GM19372 (cell line): ENCODE data around the gene SDC3.

Experiments used
- ATAC-seq: cut with Tn5 transposase; IDR thresholded peaks from one replicate; pipeline ENCODE4 v1.9.1; 2021; ENCODE audit warnings: mild to moderate bottlenecking, low read depth, moderate library complexity; ENCODE audit not compliant: unreplicated experiment

The SDC3 gene

DNA sequence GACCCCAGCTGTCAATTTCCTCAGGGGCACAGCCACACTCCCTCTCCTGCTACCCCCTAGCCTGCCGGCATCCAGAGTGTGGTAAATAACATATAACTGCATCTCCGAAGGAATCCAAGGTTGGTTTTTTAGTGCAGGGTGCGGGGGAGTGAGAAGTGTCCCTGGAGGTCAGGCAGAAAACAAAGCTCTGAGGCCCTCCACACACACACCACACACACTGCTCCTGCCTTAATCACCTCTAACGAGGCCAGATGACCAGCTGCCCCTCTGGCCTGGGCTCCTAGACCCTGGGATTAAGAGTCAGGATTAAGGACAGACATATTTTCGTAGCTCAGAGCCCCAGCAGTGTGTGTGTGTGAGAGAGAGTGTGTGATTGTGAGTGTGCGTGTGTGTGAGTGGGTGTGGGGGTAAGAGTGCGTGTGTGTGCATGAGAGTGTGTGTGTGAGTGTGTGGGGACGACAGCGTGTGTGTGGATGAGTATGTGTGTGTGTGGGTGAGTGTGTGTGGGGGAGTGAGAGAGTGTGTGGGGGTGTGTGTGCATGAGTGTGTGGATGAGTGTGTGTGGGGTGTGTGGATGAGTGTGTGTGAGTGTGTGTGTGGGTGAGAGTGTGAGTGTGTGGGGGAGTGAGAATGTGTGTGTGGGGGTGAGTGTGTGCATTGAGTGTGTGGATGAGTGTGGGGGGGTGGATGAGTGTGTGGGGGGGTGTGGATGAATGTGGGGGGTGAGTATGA lies 14.6 kb downstream of the SDC3 start:
- ATAC-seq, result no peak

DNA sequence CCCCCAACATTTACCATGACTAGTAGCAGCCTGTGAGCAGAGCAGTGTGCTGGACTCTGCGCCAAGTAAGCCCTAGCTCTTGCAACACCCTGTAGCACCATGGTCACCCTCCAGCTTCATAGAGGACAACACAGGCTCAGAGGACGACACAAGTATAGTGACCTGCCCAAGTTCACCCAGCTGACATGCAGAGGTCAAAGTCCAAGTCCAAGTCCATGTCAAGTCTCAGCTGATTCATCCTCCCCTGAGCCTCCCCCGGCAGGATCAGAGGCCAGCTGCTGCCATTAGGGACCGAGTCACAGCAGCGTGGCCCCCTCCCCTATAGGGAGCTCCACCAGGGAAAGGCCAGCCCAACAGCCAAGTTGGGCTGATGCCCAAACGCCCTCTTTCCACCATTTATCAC lies 15.9 kb downstream of the SDC3 start:
- no peak for ATAC-seq

GRCh38 chr1:30891227-30891552 lies 17.4 kb downstream of the SDC3 start:
- ATAC-seq, result no peak

GRCh38 chr1:30890502-30891226 lies 17.9 kb downstream of the SDC3 start:
- ATAC-seq, result no peak

DNA sequence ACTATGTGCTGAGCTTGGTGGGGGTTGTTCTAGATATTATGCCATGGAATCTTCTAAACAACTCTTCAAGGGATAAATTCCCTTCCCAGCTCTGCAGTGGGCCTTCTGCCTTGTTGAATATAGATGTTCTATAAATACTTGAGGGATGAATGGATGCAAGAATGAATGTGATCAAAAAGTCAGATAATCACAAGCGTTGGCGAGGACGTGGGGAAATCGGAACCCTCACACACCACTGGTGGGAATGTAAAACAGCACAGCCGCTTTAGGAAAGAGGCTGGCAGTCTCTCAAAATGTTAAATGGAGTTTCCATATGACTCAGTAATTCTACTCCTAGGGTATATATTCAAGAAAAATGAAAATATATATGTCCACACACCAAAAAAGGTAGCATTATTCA lies 19.0 kb downstream of the SDC3 start:
- ATAC-seq, result no peak

DNA sequence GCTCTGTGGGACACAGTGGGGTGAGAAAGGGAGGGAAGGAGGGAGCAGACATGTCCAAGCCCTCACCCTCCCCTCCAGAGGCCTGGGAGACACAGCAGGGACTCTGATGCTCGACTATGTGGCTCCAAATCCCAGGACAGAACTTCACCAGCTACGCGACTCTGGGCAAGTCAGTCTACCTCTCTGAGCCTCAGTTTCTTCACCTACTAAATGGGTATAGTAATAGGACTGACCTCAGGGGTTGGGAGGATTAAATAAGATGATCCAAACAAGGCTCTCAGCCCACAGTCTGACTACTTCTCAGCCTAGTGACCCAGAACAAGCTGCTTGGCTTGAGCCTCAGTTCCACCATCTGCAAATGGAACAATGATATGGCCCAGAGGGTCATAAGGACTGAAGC lies 19.6 kb downstream of the SDC3 start:
- ATAC-seq, result no peak

- no peak for ATAC-seq
Measured at GRCh38 chr1:30888391-30888790, 20.2 kb downstream of the SDC3 start.

- no peak for ATAC-seq
Measured at GRCh38 chr1:30887485-30888315, 20.9 kb downstream of the SDC3 start.

DNA sequence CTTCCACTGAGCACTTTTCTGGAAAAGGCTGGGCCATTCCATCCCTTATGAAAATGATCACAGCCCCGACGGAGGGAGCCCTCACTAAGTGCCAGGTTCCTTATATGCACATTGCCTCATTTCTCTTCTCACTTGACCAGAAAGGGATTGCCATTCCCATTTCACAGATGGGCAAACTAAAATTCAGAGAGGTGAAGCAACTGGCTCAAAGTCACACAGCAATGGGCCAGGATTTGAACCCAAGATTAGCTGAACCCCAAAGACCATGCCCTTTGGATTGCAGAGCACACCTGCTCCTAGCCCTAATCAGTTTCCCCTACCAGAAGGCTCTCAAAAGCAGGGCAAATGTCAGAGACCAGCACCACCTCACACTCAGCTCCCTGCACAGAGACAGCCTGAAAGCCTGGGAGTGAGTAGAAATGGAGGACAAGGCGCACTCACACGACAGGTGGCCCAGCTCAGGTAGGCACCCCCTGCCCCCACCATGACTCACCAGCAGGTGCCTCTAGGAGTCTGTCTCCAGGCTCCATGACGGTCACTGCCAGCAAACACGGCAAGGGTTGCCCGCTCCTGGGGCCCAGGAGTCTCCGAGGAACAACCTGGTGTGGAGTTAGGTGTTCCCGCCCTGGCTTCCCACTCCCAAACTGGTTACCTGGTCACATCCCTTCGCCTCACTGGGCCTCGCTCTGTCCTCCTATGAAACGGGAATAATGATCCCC lies 21.7 kb downstream of the SDC3 start:
- no peak for ATAC-seq

DNA sequence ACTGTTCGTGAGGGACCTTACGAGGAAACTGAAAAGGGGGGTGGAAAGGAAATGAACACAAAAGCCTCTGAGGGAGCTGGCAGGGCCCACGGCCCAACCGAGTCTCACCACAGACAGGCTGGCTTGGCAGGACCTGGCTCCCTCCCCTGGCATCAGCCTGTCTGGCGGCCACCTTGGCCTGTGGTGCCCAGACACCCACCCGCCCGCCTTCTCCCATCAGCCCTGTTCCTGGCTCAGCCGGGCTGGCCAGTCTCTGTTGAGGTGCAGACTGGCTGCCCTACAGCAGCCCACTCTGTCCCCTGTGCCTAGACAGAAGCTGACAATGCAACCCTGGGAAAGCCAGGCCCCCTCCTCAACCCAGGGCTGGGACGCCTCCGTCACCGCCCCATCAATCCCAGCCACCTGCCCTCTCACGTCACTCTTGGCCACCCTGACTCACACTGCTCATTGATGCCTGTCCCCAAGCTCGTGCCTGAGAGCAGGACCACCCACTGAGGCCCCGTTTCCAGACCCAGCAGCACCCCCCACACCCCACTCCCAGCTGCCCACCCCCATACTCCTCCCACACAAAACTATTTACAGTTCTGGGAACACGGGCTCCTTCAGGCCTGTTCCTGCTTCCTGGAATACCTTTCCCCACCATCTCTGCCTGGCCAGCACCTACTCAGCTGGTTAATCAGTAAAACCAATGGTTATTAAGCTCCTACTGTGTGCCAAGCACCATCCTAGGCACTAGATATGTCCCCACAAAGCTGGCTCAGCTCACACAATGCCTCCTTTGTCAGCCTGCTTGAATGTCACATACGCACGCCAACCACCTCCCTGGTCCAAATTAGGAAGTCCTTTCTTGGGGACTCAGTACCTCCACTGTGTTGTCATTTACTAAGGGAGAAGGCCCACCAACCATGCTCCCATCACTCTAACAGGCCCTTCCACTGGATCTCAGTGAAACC lies 22.7 kb downstream of the SDC3 start:
- no peak for ATAC-seq

GRCh38 chr1:30884723-30885122 lies 23.8 kb downstream of the SDC3 start:
- no peak for ATAC-seq

DNA sequence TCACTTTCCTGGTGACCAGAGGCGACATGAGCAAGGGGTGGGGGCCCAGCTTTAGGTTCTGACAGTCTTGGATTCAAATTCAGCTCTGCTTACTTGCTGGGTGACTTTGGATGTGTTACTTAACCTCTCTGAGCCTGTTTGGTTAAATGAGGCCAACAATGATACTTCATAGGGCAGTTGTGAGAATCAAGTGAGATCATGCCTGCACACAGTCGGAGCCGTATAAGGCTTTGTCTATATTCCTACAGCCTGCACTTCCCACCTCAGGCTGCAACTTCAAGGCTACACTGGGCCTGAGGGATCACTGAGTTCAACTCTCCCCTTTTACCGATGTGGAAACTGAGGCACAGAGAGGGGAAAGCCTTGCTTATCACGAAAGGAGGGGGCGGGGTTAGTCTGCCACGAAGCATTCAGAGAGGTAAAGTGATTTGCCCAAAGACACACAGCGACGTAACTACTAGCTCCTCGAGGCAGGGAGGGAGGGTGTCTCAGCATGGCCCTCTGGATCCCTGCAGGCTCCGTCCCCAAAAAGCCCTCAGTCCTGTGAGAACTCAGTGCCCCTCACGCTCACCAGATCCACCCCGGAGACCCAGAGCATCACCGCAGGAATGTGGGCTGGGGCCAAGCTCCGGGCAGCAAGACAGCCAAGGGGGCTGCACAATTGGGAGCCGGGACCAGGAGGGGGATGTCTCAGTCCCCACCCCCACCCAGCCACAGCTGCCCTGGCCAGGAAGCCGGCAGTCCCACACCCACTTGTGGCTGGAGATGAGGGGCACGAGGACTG lies 25.0 kb downstream of the SDC3 start:
- no peak for ATAC-seq

DNA sequence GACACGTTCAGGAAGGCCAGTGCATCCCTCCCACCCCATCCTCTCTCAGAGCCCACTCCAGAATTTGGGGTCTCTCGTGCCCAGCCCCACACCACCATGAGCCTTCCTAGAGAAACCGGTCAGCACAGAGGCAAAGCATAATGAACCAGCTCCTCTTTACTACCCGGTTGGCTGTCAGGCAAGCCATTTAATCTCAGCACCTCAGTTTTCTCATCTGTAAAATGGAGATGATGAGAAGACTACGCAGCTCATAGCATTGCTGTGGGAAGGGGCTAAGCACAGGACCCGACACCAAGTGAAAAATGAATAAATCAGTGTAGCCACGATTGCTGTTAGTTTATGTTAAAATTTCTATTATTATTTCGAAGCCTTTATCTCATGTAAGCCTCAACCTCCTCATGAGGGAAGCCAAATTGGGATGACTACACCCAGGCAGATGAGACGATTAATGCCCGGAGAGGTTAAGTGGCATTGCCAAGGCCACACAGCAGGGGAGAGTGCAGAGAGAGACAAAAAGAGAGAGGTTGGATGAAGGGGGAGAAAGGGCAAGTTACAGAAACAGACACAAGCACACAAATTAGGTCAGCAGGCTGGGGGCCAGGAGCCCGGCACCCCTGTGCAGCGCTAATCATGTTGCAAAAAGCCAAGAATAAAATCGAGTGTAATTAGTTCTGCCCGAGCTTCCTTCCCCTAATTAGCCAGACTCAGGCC lies 25.7 kb downstream of the SDC3 start:
- ATAC-seq, result no peak

- ATAC-seq, result peak; percentile 61
Measured at GRCh38 chr1:30881319-30882181, 27.0 kb downstream of the SDC3 start.

GRCh38 chr1:30880678-30881318 lies 27.8 kb downstream of the SDC3 start:
- no peak for ATAC-seq

GRCh38 chr1:30879940-30880677 lies 28.4 kb downstream of the SDC3 start:
- no peak for ATAC-seq
